Midbrain (tissue), 1 donor: ENCODE results near the gene ATP5F1E.
"Not testable (repeated sequence)": the region's sequence is repeated elsewhere in the genome, so short reads cannot be mapped to it uniquely, and the experiment has no call there.

Source experiments
- DNase-seq: peaks from one replicate; lab custom pipeline; 2025; lab: John Stamatoyannopoulos, UW

Gene ATP5F1E

DNA sequence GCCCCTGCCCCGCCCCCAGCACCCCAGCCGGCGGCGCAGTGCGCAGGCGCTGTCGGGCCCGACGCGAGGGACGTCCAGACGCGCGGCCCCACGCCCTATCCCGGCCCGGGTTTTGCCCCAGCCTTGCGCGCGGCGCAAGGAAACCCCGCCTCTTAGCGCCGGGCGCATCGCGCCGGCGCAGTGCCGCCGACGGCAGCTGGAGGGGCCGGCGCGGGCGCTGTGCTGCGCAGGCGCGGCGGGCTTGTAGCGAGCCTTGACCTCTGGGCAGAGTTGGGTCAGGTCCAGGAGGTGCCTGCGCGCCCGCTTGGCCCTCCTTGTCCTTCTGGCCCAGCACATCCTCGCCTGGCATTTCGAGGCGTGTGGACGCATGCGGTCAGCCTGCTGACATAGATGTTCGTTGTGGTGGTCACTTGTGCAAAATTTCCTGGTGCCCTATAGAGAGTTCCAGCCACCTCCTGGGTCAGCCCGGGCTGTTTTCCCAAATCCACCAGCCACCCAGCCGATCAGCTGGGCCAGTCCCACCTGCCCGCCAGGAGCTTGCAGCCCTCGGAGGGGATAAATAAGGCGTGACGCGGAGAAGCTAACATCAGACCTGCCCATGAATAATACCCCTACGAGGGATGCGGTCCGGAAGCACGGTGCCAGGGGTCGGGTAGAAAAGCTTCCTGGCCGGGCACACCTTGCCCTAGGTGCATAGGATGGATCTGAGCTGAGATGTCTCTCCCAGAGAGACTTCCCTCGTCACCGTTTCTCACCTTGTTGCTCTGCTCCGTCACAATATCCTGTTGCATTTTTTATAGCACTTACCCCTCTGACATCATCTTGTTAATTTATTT is 10.9 kb upstream of the ATP5F1E start:
- DNase-seq, result peak; percentile 93

DNA sequence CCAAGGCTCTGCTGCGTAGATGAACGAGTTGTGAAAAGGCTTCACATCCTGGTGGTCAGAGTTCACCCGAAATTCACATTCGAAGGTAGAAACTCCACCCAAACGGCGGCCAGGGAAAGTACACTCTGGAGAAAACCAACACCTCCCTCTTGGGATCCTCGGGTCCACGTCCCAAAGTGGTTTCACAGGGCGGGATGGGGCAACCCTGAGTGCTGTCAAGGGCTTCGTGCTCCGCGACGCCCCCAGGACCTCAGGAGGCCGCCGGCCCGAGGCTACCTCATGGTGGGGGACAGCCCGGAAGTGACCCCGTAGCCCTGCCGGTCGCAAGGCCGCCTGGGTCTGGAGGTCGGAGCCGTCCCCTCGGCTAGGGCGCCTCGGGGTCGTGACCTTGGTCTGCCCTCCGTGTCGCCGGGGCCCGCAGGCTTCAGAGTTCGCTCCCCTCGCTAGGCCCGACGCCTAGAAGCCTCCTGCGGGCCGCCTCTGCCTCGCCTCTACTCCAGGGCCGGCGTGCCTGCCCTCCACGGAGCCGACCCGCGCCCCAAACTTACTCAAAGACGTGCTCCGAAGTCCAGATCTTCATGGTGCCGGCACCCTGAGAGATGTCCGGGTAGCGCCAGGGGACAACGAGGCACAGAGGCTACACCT is 10.1 kb upstream of the ATP5F1E start, which contains the start of gene PRELID3B:
PRELID3B (minus strand) TSS at position 636 of the 645 bp plus-strand sequence; CDS start at position 580, 56 bp downstream.
- no peak for DNase-seq

DNA sequence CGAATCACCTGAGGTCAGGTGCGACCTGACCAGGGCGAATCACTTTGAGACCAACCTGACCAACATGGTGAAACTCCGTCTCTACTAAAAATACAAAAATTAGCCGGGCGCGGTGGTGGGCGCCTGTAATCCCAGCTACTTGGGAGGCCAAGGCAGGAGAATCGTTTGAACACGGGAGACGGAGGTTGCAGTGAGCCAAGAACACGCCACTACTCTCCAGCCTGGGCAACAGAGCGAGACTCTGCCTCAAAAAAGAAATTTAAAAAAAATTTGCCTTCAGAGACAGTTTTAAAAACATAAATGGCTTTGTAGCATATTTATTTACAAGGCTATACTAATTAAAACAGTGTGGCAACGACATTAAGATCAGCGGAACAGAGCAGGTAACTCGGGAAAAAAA is 9.4 kb upstream of the ATP5F1E start:
- DNase-seq, result not testable (repeated sequence)

DNA sequence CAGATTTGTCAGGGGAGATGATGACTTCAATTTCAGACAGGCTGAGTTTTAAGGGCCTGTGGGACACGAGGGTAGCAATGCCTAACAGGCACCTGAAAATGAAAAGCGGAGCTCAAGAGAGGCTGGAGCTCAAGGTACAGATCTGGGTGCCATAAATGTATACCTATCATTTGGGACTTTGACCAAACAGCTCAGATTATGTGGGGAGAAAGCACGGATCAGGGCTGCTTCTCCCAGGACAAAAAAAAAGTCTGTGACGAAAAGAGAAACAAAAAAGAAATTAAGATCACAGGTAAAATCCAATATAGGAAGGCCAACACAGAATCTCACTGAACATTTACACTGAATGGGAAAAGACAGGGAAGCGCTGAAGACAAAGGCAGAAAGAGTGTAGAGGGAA is 8.5 kb upstream of the ATP5F1E start:
- no peak for DNase-seq

DNA sequence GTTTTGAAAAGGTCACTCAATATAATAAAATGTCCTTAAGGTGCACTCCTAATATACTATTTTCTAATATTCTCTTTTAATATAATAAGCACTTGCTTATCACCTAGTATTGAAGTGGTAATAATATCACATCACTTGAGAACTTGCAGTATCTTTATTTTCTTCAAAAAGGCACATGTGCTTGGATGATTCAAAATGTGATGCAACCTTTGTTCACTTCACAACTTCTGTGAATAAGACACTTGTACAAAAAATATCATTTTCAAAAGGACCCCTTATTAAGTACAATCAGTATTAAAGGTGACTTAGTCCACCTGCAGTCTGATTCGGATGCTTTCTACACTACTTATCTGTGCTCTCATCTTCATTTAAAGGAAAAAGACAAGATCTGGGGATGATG is 7.1 kb upstream of the ATP5F1E start:
- DNase-seq, result no peak

DNA sequence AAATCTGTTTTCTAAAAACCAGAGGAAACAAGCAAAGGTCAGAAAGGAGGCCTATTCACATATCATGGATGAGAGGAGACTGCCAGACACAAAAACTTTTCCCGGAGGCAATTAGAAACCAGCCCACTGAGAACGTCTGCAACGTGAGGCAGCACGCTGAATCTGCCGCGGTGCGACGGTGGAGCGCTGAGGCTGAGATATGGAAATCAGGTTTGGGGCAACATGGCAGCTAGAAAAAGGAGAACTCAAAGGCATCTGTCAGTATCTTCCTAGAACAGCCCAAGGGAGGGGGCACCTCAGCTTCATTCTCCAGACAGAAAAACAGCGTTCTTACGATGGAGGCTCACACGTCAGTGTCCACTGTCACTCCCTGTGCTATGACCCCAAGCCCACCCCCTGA is 5.3 kb upstream of the ATP5F1E start:
- DNase-seq, result no peak

DNA sequence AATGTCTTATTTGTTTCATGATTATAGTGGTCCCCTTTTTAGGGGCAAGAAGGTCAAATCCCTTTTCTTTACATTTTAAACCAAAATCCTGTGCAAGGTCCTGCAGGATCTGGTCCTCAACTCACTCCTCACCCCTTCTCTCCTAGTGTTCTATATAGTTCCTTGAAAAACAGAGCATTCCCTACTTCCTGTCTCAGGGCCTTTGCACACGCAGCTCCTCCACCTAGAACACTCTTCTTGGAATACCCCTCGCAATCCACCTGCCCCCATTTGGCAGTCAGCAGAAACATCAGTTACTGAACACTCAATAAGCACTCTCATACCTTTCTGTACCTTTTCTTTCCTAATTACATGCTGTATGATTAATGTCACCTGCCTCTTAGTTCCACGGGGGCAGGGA is 3.2 kb upstream of the ATP5F1E start:
- no peak for DNase-seq

GRCh38 chr20:59033616-59034165 is 1.6 kb upstream of the ATP5F1E start:
- DNase-seq, result no peak

DNA sequence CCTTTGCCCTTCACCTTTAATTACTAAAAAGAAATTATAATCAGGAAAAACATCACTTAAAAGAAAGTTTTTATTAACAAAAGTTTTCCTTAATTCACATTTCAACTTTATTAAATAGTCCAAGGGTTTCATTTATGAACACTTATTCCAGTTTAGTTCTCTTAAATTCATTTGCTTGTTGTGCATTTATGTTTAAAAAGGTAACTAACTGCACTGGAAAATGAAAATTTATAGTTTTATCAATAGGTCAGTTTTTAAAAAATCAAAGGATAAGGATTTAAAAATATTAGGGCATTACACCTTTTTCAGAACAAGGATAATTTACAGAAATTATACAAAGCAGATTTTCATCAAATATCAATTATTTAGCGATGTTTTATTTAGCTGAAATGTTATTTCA is 958 bp upstream of the ATP5F1E start:
- no peak for DNase-seq

DNA sequence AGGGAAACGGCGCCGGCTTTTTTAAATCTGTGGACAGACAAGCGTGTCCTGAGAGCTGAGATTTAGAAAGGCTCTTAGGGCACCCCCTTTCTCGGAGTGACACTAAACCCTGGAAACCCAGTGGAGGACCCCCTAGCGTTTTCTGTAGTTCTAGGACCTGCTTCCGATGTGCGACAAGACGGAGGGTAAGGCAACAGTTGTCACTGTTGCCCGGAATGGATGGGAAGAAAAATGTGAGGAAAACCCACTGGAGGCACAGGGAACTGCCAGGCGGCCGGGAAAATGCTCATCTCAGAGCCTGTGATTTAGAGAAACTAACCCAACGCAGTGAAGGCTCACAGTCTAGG is 551 bp upstream of the ATP5F1E start:
- no peak for DNase-seq

- DNase-seq, result no peak
Measured at GRCh38 chr20:59031564-59032022, 542 bp downstream of the ATP5F1E start.

- DNase-seq, result no peak
Measured at GRCh38 chr20:59030911-59031563, 1.1 kb downstream of the ATP5F1E start.

GRCh38 chr20:59028812-59029211 is 3.3 kb downstream of the ATP5F1E start:
- no peak for DNase-seq

DNA sequence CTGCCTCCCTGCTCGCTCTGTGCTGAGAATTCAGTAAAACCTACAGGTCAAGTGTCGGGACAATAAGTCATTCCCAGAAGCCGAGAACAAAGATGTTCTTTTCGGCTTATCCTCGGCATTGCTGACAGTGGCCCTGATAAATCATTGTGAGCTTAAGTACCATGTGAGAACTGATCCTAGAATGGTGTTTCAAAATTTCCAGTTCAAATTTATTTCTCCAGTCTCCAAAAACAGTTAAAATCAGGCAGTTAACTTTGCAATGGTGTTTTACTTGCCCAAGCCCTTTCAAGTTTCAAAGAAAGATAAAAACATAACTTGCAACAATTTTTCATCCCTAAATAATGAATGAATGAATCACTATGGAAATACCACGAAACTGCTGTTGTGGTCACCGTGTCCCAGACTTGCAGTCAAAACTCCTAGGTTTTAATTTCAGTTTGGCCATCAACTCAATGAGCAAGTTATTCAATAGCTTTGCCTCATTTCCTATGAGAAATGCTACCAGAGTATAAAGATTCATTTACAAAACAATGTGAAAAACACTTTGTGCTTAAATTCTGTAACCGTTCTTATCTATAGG is 4.3 kb downstream of the ATP5F1E start:
- no peak for DNase-seq

GRCh38 chr20:59026904-59027740 is 5.0 kb downstream of the ATP5F1E start:
- DNase-seq, result no peak

DNA sequence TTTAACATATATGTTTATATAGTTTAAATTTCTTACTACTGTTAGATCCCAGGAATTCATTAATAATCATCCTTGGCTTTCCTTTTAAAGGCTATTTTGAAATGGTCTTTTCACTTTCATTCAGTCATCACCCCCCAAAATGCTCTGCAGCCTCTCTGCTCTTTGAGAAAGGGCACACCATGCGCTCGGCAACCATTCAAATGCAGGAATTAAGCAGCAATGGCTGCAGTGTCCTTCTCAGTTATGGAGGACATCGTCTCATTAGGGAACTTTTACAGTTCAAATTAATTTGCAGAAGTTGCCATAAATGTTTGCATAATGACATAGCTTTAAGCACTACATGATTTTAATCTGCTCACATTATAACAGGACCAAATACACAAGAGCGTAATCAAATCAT is 6.6 kb downstream of the ATP5F1E start:
- no peak for DNase-seq

GRCh38 chr20:59025086-59025485 is 7.0 kb downstream of the ATP5F1E start:
- no peak for DNase-seq

- no peak for DNase-seq
Measured at GRCh38 chr20:59024111-59024530, 8.0 kb downstream of the ATP5F1E start.

GRCh38 chr20:59023616-59024015 is 8.5 kb downstream of the ATP5F1E start:
- no peak for DNase-seq

- DNase-seq, result no peak
Measured at GRCh38 chr20:59022754-59023153, 9.4 kb downstream of the ATP5F1E start.

GRCh38 chr20:59020938-59021551 is 11.1 kb downstream of the ATP5F1E start:
- no peak for DNase-seq
